ENCODE measurements around the gene GPA33.

Gene GPA33

DNA sequence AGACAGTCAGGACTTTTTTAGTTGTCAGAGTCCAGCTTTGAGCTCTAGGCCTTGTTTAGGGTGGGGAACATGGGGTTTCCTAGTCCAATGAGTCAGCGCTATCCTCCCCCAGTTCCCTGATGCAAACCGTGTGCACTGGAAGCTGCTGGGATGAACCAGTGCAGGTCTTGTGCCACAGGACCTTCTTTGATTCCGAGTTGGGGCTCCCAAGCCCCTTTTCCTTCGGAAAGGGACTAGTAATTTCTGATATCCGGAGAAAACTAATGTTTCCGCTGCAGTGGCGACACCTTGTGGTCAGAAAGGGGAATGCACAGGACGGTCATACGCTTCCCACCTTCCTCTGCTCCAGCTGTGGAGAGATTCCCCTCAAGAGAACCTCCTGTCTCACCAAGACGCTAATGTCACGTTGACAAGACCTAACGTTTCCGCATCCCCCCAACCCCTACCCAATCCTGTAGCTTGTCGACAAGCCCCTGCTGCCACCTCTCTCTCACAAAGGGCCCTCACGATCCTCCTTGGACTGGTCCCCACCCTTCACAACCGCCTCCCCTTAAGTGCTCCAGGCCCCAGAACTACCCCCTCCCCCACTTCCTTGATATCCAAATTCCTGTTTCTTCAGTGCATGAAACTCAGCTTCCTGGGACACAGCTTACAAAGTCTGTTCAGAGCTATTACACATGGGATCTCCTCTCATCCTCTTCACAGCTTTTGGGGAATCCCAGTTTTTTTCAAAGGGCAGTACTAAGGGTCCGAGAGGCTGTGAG is 30.9 kb downstream of the GPA33 start:
- no peaks in the 10 kb centered on the region for H3K36me3 ChIP-seq (replicated peaks; ENCODE audit: low read depth, low read length)
- peak overlapping the region; percentile 72 for H3K4me3 ChIP-seq (ENCODE audit: low read length)
- peak overlapping the region; percentile 3; the same call in 1 of the 2 replicates for H3K27ac ChIP-seq (ENCODE audit: low read length)
- peak overlapping the region; percentile 99 for H2AFZ ChIP-seq (ENCODE audit: low read depth, low read length)
- peak overlapping the region; percentile 82 for H3K4me2 ChIP-seq (ENCODE audit: low read length)
- H4K20me1 ChIP-seq (ENCODE audit: insufficient read depth, low read length): no peaks in the 10 kb centered on the region
- TF ChIP-seq, protein P1, sequence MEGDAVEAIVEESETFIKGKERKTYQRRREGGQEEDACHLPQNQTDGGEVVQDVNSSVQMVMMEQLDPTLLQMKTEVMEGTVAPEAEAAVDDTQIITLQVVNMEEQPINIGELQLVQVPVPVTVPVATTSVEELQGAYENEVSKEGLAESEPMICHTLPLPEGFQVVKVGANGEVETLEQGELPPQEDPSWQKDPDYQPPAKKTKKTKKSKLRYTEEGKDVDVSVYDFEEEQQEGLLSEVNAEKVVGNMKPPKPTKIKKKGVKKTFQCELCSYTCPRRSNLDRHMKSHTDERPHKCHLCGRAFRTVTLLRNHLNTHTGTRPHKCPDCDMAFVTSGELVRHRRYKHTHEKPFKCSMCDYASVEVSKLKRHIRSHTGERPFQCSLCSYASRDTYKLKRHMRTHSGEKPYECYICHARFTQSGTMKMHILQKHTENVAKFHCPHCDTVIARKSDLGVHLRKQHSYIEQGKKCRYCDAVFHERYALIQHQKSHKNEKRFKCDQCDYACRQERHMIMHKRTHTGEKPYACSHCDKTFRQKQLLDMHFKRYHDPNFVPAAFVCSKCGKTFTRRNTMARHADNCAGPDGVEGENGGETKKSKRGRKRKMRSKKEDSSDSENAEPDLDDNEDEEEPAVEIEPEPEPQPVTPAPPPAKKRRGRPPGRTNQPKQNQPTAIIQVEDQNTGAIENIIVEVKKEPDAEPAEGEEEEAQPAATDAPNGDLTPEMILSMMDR (IDR thresholded peaks at IDR 0.05; ENCODE audit: low read depth, low read length): peak; percentile 97
- TF ChIP-seq EZH2phosphoT487 (IDR thresholded peaks at IDR 0.05; ENCODE audit: low read depth): no peak
- H3K4me1 ChIP-seq (ENCODE audit: low read length): peaks cover 21% of the 10 kb centered on the region
- H3K79me2 ChIP-seq (ENCODE audit: low read length): no peaks in the 10 kb centered on the region
- H3K9me3 ChIP-seq (ENCODE audit: insufficient read depth, low read length): no peaks in the 10 kb centered on the region
- H3K9ac ChIP-seq (ENCODE audit: low read length): peak overlapping the region; percentile 60
- no peaks in the 10 kb centered on the region for H3K27me3 ChIP-seq (ENCODE audit: low read depth, low read length)

DNA sequence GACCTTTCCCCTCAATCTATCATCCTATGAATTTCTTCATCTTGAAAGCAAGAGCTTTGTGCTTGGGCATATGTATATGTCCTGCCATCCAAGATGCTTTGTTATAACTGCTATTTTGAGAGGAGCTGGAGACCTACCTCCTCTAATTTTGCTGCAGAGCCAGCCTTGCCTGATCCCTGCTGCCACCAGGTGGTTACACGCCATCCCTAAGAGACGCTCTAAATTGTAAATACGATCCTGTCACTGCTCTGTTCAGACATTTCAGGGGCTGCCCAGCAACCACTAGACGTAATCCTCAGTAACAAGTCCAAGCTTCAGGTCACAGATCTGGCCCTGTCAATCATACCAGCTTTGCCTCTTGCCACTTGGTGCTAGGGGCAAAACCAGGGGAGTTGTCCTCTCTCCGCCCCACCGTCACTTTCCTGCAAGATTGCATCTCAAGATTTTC is 32.9 kb downstream of the GPA33 start:
- Histone ChIP-seq H4K20me1 (ENCODE audit: insufficient read depth, low read length) (no peaks in the 10 kb centered on the region), H3K36me3 (replicated peaks; ENCODE audit: low read depth, low read length) (no peaks in the 10 kb centered on the region), H3K9ac (ENCODE audit: low read length) (peak overlapping the region; percentile 18; the same call in 1 of the 2 replicates), H3K27me3 (ENCODE audit: low read depth, low read length) (no peaks in the 10 kb centered on the region), H3K27ac (ENCODE audit: low read length) (peak overlapping the region; percentile 3; the same call in 1 of the 2 replicates), H3K79me2 (ENCODE audit: low read length) (no peaks in the 10 kb centered on the region), H3K4me1 (ENCODE audit: low read length) (peaks cover 21% of the 10 kb centered on the region), H2AFZ (ENCODE audit: low read depth, low read length) (peak overlapping the region; percentile 67), H3K4me2 (ENCODE audit: low read length) (peak overlapping the region; percentile 80), H3K4me3 (ENCODE audit: low read length) (peak overlapping the region; percentile 65), H3K9me3 (ENCODE audit: insufficient read depth, low read length) (no peaks in the 10 kb centered on the region)
- TF ChIP-seq EZH2phosphoT487 (IDR thresholded peaks at IDR 0.05; ENCODE audit: low read depth): no peak
- TF ChIP-seq, protein P1 (IDR thresholded peaks at IDR 0.05; ENCODE audit: low read depth, low read length): peak; percentile 91

DNA sequence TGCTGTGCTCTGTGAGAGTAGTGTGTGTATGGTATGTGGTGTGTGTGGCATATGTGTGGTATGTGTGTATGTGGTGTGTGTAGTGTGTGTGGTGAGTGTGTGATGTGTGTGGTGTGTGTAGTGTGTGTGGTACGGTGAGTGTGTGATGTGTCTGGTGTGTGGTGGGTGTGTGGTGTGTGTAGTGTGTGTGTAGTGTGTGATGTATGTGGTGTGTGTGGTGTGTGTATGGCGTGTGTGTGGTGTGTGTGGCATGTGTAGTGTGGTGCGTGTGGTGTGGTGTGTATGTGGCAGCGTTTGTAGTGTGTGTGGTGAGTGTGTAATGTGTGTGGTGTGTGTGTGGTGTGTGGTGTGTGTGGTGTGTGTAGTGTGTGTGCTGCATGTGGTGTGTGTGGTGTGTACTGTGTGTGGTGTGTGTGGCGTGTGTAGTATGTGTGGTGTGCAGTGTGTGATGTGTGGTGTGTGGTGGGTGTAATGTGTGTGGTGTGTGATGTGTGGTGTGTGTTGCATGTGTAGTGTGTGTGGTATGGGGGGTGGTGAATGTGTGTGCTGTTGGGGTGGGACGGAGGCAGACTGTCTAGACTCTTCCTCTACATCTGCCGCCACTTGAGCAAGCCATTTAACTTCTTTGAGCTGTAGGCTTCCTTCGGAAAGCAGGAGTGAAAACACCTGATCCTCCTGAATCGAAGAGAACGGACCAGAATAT is 33.5 kb downstream of the GPA33 start:
- Histone ChIP-seq H3K27ac (ENCODE audit: low read length) (peak overlapping the region; percentile 3; the same call in 1 of the 2 replicates), H3K9me3 (ENCODE audit: insufficient read depth, low read length) (no peaks in the 10 kb centered on the region), H3K4me2 (ENCODE audit: low read length) (peak overlapping the region; percentile 80), H2AFZ (ENCODE audit: low read depth, low read length) (peak overlapping the region; percentile 67; the same call in 1 of the 2 replicates), H3K79me2 (ENCODE audit: low read length) (no peaks in the 10 kb centered on the region), H3K36me3 (replicated peaks; ENCODE audit: low read depth, low read length) (no peaks in the 10 kb centered on the region), H3K4me1 (ENCODE audit: low read length) (peaks cover 21% of the 10 kb centered on the region), H3K9ac (ENCODE audit: low read length) (peak overlapping the region; percentile 18; the same call in 1 of the 2 replicates), H3K4me3 (ENCODE audit: low read length) (peak overlapping the region; percentile 65), H3K27me3 (ENCODE audit: low read depth, low read length) (no peaks in the 10 kb centered on the region), H4K20me1 (ENCODE audit: insufficient read depth, low read length) (no peaks in the 10 kb centered on the region)
- no peak for TF ChIP-seq EZH2phosphoT487 (IDR thresholded peaks at IDR 0.05; ENCODE audit: low read depth)
- TF ChIP-seq, protein P1 (IDR thresholded peaks at IDR 0.05; ENCODE audit: low read depth, low read length): no peak

All from OCI-LY3 (cell line).